COLO829 (cell line): ENCODE measurements around the gene FAM90A1.
"Not testable (repeated sequence)": the region's sequence is repeated elsewhere in the genome, so short reads cannot be mapped to it uniquely, and the experiment has no call there.

Experiments used
- DNase-seq: peaks from one replicate; pipeline ENCODE4 v3.0.0; 2012; ENCODE audit warnings: low spot score

FAM90A1 gene

DNA sequence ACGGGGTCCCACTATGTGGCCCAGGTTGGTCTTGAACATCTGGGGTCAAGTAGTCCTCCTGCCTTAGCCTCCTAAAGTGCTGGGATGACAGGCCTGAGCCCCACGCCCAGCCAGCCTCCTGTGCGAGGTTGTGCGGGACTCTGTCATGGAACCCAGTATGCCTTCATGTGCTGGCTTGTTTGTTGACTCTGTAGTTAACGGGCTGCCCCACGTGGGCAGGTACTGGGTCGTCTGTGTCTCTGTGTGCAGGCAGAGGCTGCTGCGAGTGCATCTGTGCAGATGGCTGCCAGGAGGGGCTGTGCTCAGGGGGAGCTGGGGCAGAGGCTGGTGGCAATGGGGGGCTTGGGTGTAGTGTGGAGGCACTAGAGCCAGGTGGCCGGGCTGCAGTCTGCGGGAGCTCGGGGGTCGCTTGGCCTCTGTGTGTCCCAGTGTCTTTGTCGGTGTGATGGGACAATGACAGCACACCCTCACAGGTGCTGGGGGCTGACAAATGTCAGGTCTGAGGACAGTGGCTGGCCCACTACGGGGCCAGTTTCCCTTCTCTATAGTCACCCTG lies 6.0 kb upstream of the FAM90A1 start:
- not testable (repeated sequence) for DNase-seq

DNA sequence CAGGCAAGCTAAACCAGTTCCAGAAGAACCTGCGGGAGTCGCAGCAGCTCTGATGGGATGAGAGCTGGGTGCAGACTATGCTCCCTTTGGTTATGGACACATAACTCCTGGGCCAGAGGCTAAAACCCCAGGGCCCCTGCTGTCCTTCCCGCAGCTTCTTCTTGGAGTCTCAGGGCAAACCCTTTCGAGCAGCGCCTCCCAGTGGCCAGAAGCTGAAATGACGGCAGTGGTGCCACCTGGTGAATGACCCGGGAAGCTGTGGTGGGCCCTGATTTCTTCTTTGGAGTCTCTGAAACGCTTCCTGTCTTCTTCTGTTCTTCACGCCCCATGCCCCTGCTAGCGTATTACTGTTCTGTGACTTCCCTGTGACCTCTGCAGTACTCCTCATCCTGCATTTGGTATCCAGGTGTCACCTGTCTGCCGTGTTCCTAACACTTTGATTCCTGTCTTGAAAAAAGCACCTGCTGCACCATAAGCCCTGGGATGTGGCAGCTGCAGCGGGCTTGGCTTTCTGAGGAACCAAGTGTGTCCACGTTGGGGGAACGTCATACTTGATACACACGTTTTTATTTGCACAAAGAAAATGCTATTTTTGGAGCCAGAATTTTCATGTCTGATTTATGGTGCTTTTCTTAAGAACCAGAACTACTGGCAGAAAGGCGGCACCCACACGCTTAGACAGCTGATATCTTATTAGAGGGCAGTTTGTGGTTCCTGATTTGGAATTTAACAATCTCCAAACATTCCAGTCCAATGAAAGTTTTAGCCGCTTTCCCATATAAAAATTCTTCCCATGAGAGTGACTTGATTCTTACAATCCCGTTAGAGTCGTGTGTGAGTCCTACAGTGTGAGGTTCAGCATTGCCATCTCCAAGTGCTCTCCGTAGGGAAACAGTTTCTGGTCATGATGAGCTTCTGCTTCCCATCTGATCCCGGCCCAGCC lies 4.5 kb upstream of the FAM90A1 start:
- DNase-seq, result not testable (repeated sequence)

DNA sequence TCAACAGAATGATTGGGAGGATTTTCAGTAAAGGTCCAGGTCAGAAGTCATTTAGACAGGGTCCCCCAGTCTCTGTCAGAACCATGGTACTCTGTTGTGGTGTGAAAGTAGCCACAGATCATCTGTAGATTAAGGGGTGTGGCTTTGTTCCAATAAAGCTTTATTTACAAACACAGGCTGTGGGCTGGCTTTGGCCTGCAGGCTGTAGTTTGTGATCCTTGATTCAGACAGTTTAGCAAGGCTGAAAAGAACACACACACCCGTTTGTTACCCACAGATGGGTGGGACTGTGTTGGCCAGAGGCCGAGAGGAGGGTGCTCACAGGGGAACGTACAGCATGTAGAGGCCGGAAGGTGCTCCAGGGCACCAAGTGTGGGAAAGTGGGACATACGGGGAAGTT lies 3.6 kb upstream of the FAM90A1 start:
- not testable (repeated sequence) for DNase-seq

DNA sequence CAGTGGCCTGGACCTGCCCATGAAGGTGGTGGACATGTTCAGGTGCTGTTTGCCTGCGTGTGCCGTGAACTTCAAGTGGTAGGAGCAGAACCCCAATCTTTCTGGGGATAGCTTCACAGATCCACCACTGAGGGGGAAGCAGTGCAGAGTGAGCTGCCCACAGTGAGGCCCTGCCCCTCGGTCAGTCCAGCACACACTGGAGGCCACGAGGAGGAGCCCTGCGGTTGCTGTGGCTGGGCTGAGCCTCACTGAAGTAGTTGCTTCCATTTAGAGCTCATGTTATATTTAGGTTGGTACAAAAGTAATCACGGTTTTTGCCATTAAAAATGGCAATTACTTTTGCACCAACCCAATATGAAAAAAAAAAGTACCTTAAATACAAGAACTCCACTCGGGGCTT lies 2.1 kb upstream of the FAM90A1 start:
- DNase-seq, result not testable (repeated sequence)

DNA sequence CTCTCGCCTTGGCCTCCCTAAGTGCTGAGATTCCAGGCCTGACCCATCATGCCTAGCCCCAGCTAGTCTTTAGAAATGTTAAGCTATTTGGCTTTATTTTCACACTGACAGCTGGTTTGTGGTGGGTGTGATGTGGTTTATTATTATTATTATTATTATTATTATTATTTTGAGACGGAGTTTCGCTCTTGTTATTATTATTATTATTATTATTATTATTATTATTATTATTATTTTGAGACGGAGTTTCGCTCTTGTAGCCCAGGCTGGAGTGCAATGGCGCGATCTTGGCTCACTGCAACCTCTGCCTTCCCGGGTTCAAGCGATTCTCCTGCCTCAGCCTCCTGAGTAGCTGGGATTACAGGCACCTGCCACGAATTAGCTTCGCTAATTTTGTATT lies 1.2 kb upstream of the FAM90A1 start:
- not testable (repeated sequence) for DNase-seq

DNA sequence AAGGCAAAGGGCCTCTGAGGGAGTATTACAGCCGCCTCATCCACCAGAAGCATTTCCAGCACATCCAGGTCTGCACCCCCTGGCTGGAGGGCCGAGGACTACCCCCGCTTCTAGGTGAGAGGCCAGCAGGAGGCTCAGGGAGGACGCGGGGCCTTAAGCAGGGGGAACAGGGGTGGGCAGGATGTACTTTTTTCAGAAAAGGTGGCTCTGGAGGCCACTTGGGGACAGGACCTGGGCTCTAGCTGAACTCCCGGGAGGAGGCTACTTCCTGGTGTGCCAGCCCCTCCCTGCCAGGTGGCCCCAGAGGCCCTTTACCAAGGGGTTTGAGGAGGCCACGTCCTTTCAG lies 287 bp upstream of the FAM90A1 start:
- not testable (repeated sequence) for DNase-seq

DNA sequence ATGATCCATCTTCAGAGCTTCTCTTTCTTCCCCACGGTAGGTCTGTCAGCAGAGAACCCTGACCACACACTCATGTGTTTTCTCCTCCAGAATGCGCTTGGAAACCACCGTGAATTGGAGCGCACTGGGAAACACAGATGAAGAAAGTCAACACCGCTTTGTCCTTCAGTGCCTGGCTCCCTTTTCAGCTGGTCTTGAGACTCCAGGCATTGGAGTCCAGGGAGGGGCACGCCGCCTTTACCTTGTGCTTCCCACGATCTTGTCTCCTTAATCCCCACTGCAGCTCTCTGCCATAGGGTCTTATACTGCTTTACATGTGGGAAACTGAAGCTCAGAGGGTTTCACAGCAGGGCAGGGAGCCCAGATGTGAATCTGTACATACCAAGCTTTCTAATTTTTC lies 1.1 kb downstream of the FAM90A1 start:
- no peak for DNase-seq

DNA sequence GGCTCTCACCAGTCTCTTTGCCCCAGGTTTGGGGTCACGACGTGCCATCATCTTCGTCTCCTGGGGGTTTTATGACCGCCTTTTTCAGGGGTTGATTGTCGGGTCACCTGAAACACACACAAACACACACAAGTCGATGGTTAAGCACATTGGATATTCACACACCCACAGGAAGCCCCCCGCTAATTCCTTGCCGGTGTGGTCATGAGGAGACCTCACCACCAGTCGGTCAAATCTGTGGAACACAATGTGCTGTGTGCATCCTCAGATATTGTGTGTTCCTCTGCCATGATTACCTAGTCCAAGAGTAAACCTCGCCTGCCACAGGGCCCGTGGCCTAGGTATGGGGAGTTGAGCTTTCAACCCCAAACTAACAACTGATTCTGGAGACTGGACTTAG lies 2.6 kb downstream of the FAM90A1 start:
- DNase-seq, result not testable (repeated sequence)

DNA sequence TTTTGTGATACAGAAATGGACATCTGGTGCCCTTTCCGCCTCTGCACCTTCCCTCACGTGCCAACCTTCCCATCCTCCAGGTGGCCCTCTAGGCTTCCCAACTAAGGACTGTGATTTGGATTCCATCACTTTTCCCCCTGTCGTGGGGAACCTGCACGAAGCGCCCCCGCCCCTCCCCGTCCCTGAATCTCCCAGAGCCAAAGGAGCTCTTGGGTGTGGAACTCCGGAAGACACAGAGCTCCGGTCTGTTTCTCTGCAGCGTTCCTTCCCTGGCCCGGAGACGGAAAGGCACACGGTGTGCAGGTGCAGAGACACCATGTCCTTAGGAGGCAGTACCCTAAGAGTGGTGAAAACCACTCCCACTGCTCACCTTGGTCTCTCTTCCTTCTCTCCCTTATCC lies 3.8 kb downstream of the FAM90A1 start:
- DNase-seq, result not testable (repeated sequence)

DNA sequence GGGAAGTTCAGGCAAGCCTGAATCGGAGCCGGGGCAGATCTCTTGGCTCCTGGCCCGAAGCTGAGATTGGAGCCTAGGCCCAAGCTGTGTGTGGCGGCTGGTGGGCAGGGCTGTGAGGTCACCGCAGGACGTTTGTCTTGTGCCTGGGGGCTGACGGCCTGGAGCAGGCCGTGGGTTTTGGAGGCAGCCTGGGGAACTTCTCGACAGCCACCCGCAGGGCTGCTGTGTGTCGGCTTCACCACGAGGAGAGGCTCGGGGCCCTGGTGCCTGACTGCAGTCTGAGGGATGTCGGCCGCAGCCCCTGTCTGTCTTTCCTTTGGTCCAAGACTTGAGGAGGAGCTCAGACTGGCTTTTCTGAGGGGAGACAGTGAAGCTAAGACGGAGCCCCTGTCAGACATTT lies 5.1 kb downstream of the FAM90A1 start:
- DNase-seq, result not testable (repeated sequence)

DNA sequence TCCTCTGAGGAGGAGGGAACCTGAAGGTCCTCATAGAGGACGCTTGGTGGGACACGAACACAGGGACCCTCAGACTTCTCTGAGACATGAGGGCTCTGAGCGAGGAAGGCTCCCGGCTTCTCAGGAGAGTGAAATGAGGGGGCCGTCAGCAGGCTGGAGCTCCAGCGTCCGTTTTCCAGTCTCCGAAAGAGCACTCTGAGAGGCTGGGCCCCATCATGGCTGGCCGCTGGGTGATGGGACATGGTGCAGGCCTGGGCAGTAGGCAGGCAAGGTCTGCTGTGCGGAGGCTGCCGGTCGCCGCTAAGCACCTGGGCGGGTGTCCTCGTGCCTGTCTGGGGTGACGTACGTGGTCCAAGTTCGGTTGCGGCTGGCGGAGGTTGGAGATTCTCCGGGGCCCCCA lies 5.6 kb downstream of the FAM90A1 start:
- not testable (repeated sequence) for DNase-seq

DNA sequence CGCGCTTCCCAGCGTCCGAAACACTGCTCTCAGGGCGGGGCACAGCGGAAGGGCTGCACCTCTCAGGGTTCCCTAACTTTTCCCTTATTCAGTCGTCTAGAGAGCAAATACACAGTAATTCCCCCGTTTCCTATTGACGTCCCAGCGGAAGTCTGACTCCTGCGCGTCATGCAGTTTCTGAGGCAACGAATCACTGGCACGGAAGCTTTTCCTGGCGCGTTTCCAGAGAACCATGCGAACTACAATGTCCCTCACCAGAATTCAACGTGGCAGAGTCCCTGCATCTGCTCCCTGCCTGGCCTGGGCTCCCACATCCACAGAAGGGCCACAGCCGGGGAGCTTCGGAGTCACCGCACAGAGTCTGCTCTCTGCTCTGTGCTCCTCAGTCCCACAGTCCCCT lies 6.0 kb downstream of the FAM90A1 start:
- DNase-seq, result not testable (repeated sequence)

DNA sequence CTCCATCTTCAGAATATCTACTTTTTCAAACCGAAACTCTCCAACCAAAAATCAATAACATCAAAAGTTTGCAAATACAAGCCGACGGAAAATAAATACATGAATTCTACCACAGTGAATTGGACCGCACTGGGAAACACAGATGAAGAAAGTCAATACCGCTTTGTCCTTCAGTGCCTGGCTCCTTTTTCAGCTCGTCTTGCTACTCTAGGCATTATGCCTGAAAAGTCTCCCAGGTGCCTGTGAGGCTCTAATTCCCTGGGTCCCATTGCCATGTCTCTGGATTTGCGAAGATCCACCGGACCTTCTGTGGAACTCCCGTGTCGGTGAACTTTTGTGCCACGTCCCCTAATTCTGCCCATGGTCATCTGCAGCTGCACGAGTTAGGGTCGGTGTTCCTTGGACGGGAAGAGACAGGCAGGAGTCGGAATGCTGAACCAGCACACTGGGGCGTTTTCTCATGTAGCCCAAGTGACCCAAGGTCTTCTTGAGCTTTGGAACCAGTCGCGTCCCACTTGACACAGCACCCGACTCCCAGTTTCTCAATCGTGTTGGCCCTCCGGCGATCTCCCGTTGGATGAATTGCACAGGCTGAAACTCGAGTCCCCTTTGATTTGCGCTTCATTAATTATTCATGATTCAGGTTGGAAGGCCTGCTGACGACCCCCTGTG lies 8.6 kb downstream of the FAM90A1 start:
- DNase-seq, result not testable (repeated sequence)

DNA sequence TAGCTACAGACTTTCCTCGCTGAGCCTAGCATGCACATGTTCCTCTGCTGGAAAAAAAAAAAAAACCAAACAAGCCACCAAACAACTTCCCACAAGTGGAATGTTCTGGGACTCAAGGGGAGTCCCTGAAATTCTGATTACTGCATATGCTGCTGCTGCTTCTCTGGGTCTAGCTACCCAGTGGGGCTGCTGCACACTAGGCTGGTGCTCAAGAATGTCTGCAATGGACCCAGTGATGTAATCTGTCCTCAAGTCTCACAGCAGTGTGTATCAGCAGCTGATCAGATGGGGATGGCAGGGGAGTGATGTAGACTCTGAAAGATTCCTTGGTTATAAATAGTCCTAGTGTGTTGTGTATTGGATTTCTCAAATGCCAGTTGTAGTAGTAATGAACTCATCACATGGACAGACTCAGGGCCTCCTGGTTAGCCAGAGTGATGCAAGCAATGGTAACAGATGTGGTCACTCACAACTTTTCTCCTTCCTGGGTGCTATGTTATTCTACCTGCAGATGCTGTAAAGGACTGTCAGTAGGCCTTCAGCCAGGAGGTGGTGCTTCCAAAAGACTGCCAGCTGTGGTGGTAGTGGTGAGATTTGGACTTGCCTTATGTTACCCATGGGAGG lies 29.6 kb downstream of the FAM90A1 start:
- not testable (repeated sequence) for DNase-seq

DNA sequence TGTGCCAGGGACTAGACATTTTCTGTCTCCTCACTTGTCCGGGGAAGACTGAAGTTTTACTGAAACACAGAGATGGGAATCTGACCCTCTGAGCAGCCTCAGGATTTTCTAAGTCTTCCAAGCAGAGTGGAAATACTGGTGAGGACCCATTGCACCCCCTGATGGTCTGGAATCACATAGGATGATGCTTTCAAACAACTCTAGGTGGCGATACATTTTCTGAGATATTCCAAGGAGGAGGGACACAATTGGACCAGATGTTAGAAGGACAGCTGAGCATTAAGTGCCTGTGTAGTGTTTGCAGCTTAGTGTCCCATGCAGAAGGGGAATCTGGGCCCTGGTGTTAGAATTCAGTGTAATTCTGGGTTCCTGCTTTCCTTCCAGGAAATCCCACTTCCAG lies 39.3 kb downstream of the FAM90A1 start:
- DNase-seq, result not testable (repeated sequence)

DNA sequence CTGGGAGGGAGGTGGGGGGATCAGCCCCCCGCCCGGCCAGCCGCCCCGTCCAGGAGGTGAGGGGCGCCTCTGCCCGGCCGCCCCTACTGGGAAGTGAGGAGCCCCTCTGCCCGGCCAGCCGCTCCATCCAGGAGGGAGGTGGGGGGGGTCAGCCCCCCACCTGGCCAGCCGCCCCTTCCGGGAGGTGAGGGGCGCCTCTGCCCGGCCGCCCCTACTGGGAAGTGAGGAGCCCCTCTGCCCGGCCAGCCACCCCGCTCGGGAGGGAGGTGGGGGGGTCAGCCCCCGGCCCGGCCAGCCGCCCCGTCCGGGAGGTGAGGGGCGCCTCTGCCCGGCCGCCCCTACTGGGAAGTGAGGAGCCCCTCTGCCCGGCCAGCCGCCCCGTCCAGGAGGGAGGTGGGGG lies 43.2 kb downstream of the FAM90A1 start:
- not testable (repeated sequence) for DNase-seq

DNA sequence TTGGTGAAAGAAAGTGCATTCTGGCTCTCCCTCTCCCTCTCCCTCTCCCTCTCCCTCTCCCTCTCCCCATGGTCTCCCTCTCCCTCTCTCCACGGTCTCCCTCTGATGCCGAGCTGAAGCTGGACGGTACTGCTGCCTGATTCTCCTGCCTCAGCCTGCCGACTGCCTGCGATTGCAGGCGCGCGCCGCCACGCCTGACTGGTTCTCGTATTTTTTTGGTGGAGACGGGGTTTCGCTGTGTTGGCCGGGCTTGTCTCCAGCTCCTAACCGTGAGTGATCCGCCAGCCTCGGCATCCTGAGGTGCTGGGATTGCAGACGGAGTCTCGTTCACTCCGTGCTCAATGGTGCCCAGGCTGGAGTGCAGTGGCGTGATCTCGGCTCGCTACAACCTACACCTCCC lies 44.1 kb downstream of the FAM90A1 start:
- not testable (repeated sequence) for DNase-seq

DNA sequence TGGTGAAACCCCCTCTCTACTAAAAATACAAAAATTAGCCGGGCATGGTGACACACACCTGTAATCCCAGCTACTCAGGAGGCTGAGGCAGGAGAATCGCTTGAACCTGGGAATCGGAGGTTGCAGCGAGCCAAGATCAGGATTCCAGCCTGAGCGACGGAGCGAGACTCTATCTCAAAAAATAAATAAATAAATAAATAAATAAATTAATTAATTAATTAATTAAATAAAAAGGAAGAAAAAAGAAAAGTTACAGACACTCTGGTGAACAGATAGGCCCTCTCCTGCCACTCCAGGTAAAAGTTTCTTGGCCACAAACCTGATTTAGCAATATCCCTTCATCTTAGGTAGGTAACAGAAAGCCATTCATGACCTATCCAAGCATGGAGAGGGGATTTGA lies 44.5 kb downstream of the FAM90A1 start:
- DNase-seq, result not testable (repeated sequence)

DNA sequence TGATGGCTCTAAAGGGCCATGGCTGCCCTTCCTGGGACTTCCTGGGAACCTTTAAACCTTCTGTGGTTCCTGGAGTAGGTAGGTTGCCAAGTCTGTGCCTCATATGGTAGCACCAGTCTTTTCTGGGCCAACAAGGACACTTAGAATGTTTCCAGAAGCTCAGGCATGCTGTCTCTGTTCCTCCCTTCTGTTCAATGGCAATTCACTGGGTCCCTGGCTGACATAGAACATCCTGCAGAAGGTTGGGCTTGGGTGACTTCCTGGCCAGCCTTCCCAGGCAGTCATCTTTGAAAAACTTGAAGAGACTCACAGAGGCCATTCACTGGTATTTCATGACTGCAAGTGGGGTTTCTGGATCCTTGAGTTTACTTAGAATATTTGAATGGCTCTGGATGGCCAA lies 46.1 kb downstream of the FAM90A1 start:
- DNase-seq, result not testable (repeated sequence)

DNA sequence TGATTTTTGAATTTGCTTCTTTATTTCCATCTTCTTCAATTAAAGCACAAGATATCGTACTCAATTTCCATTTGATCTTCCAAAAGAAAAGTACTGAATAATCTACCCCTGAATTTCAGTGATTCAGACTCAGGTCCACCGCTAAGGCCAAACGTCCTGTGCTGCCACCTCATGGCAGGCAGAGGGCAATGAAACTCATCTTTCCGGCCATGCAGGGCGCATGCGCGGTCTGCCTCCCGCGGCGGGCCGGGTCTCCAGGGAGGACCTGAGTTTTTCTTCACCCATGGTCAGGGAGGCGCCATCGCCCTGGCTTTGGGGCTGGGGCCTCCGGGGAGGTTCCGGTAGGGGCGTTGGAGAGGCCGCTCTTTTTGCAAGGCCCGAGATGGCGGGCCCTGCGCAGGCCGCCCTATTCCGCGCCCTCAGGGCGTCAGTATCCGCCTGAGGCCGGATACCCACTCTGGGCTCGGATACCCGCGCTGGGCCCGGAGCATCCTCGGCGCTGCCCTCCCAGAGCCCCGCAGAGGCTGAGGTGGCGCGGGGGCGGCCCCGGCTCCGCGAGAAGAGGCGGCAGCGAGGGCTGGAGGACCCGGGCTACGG lies 47.3 kb downstream of the FAM90A1 start:
- DNase-seq, result peak; percentile 40

DNA sequence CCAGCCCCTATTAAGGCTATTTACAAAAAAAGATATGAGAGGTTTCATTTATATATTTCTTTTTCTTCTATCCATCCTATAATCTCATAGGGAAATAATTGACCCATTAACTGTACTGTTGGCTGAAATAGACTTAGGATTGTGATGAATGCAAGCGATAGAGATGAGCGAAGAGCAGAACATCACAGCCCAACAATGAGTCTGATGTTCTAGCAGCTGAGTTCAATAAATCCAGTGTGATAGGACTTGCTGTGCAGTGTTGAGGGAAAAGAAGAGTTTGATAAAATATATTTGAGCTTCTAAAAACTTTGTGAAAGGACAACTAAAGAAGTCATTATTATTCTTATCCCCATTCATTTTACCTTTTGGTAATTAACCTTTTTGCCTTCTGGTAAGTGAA lies 54.5 kb downstream of the FAM90A1 start:
- DNase-seq, result not testable (repeated sequence)
